ENCODE data around the gene TBC1D21. TPM values are rescaled to one million over a fixed set of nuclear protein-coding genes. Genes with fewer than 3 reads are reported as not detected.

Gene TBC1D21
- total RNA-seq, 2 donors from 2014 or later: not detected

DNA sequence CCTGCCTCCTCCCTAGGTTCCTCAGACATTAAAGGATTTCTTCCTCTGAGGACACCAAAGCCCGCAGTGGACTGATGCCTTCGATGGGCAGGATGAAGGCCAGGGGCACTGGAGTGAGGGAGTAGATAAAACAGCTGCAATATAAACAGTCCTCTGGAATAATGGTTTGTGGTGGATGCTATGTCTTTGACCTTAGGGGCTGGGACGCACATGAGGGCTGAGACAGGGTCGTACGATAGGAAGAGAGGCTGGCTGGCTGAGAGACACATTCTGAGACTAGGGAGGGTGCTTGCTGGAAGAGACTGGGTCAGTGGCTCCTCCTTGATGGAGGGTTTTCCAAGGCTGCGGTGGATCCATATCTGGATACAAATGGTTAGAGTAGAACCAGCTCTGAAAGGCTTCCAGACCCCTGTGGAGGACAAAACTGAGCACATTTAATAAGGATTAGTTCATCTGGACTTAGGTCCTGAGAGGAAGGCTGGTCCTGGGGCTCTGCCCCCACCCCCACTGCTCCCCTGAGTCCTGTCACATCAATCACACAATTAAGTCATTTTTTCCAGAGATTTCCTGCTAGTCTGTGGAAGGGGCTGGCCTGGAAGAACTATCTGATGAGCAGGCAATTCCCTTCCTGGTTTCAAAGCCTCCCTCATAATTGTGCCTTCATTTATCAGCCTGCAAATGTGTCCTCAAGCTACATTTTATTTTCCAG lies 15.8 kb downstream of the TBC1D21 start:
- Histone ChIP-seq H3K36me3 (no peaks in the 10 kb centered on the region), H3K27ac (no peak overlapping the region), H3K9me3 (no peaks in the 10 kb centered on the region), H3K4me1 (ENCODE audit: control insufficient read depth in 1 of 2, low read depth in 2 of 2) (no peaks in the 10 kb centered on the region), H3K27me3 (replicated peaks; ENCODE audit: insufficient read depth) (no peaks in the 10 kb centered on the region), H3K4me3 (no peak overlapping the region)
- DNase-seq (ENCODE audit: low spot score): no peak
- ATAC-seq (ENCODE audit: insufficient number of reproducible peaks, low FRiP score, low read depth): no peak
- no peak for TF ChIP-seq CTCF (IDR thresholded peaks at IDR 0.05)

- Histone ChIP-seq H3K36me3 (no peaks in the 10 kb centered on the region), H3K27ac (no peak overlapping the region), H3K4me3 (no peak overlapping the region), H3K9me3 (no peaks in the 10 kb centered on the region), H3K4me1 (ENCODE audit: control insufficient read depth in 1 of 2, low read depth in 2 of 2) (no peaks in the 10 kb centered on the region), H3K27me3 (replicated peaks; ENCODE audit: insufficient read depth) (no peaks in the 10 kb centered on the region)
- TF ChIP-seq CTCF (IDR thresholded peaks at IDR 0.05): no peak
- ATAC-seq (ENCODE audit: insufficient number of reproducible peaks, low FRiP score, low read depth) (no peak), DNase-seq (ENCODE audit: low spot score) (no peak)
These were observed 16.4 kb downstream of the TBC1D21 start for GRCh38 chr15:73889762-73890124.

- Histone ChIP-seq H3K9me3 (no peaks in the 10 kb centered on the region), H3K27ac (no peak overlapping the region), H3K4me1 (ENCODE audit: control insufficient read depth in 1 of 2, low read depth in 2 of 2) (no peaks in the 10 kb centered on the region), H3K4me3 (no peak overlapping the region), H3K36me3 (no peaks in the 10 kb centered on the region), H3K27me3 (replicated peaks; ENCODE audit: insufficient read depth) (no peaks in the 10 kb centered on the region)
- no peak for ATAC-seq (ENCODE audit: insufficient number of reproducible peaks, low FRiP score, low read depth)
- DNase-seq (ENCODE audit: low spot score): no peak
- TF ChIP-seq CTCF (IDR thresholded peaks at IDR 0.05): no peak
These were observed 18.3 kb downstream of the TBC1D21 start for GRCh38 chr15:73891328-73892315.

DNA sequence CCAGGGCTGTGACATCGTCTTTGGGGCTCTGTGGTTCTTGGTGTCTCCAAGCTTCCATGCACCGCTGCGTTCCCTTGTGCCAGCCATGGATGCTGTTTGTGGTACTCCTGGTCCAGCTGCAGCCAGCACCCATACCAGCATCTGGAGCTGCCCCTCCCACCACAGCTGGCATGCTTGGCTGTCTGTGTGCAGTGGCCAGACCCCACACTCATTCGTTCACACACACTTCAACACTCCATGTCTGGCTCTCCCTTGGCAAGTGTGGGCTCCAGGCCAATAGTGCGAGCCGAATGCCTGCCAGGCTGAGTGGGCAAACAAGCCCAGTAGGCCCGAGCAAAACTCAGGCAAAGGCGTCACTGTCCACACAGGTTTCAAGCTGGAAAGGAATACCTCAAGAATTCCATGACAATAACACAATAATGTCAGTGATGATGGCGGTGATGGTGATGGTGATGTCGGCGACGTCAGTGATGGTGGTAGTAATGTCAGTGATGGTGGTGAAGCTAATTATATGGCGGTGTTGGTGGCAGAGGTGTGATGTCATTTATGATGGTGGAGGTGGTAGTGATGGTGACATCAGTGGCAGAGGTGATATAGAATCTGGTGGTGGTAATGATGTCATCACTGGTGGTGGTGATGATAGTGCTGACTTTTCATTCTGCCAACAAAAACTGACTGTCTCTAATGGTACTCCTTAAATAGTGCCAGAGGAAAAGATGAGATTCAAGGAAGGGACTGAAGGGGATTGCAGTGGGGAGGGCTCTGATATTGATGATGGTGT lies 19.3 kb downstream of the TBC1D21 start:
- H3K9me3 ChIP-seq: no peaks in the 10 kb centered on the region
- H3K27me3 ChIP-seq (replicated peaks; ENCODE audit: insufficient read depth): no peaks in the 10 kb centered on the region
- H3K27ac ChIP-seq: no peak overlapping the region
- no peak overlapping the region for H3K4me3 ChIP-seq
- ATAC-seq (ENCODE audit: insufficient number of reproducible peaks, low FRiP score, low read depth) (no peak), DNase-seq (ENCODE audit: low spot score) (no peak)
- no peaks in the 10 kb centered on the region for H3K36me3 ChIP-seq
- no peak for TF ChIP-seq CTCF (IDR thresholded peaks at IDR 0.05)
- H3K4me1 ChIP-seq (ENCODE audit: control insufficient read depth in 1 of 2, low read depth in 2 of 2): peaks cover 0 to 5% of the 10 kb centered on the region in 2 donors

All from thoracic aorta (tissue), 2 donors.